ENCODE results near the gene ANKIB1.
"Not testable (repeated sequence)": the region's sequence is repeated elsewhere in the genome, so short reads cannot be mapped to it uniquely, and the experiment has no call there.

ANKIB1 gene

DNA sequence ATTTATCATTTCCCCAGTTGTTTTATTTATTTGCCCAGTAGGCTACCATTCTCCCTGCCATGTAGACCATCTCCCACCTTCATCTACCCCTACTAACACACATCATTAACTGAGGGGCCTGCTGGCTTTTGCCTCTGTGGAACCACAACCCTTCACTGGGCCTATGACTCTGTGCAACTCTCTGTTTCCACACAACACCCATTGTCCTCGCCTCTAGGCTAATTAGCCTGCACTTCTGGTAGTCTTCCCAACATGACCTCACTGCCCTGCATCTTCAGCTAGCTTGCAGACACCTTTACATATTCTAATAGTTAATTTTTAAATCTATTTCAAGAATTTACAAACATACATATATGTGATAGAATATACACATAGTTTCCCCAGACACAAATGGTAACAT is 7.5 kb downstream of the ANKIB1 start:
- Histone ChIP-seq H3K4me3 (replicated peaks; ENCODE audit: insufficient read depth, low read length) (no peak overlapping the region), H3K27ac (replicated peaks) (no peak overlapping the region), H3K27me3 (ENCODE audit: insufficient read depth, poor library complexity, severe bottlenecking) (no peaks in the 10 kb centered on the region)
- no peak for DNase-seq (ENCODE audit: low read depth in 1 of 2, low spot score in 1 of 2)
- no peak for TF ChIP-seq POLR2AphosphoS5 (IDR thresholded peaks at IDR 0.05; ENCODE audit: low read depth)
- no peak for TF ChIP-seq GABPA (IDR thresholded peaks at IDR 0.05; ENCODE audit: low read depth)
- TF ChIP-seq, protein P1, sequence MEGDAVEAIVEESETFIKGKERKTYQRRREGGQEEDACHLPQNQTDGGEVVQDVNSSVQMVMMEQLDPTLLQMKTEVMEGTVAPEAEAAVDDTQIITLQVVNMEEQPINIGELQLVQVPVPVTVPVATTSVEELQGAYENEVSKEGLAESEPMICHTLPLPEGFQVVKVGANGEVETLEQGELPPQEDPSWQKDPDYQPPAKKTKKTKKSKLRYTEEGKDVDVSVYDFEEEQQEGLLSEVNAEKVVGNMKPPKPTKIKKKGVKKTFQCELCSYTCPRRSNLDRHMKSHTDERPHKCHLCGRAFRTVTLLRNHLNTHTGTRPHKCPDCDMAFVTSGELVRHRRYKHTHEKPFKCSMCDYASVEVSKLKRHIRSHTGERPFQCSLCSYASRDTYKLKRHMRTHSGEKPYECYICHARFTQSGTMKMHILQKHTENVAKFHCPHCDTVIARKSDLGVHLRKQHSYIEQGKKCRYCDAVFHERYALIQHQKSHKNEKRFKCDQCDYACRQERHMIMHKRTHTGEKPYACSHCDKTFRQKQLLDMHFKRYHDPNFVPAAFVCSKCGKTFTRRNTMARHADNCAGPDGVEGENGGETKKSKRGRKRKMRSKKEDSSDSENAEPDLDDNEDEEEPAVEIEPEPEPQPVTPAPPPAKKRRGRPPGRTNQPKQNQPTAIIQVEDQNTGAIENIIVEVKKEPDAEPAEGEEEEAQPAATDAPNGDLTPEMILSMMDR (IDR thresholded peaks at IDR 0.05; ENCODE audit: insufficient read depth, low read length), result no peak
- TF ChIP-seq, protein P2, sequence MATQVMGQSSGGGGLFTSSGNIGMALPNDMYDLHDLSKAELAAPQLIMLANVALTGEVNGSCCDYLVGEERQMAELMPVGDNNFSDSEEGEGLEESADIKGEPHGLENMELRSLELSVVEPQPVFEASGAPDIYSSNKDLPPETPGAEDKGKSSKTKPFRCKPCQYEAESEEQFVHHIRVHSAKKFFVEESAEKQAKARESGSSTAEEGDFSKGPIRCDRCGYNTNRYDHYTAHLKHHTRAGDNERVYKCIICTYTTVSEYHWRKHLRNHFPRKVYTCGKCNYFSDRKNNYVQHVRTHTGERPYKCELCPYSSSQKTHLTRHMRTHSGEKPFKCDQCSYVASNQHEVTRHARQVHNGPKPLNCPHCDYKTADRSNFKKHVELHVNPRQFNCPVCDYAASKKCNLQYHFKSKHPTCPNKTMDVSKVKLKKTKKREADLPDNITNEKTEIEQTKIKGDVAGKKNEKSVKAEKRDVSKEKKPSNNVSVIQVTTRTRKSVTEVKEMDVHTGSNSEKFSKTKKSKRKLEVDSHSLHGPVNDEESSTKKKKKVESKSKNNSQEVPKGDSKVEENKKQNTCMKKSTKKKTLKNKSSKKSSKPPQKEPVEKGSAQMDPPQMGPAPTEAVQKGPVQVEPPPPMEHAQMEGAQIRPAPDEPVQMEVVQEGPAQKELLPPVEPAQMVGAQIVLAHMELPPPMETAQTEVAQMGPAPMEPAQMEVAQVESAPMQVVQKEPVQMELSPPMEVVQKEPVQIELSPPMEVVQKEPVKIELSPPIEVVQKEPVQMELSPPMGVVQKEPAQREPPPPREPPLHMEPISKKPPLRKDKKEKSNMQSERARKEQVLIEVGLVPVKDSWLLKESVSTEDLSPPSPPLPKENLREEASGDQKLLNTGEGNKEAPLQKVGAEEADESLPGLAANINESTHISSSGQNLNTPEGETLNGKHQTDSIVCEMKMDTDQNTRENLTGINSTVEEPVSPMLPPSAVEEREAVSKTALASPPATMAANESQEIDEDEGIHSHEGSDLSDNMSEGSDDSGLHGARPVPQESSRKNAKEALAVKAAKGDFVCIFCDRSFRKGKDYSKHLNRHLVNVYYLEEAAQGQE (IDR thresholded peaks at IDR 0.05; ENCODE audit: insufficient replicate concordance, low read depth), result no peak
- TF ChIP-seq SPI1 (IDR thresholded peaks at IDR 0.05; ENCODE audit: borderline replicate concordance, low read depth), result no peak

DNA sequence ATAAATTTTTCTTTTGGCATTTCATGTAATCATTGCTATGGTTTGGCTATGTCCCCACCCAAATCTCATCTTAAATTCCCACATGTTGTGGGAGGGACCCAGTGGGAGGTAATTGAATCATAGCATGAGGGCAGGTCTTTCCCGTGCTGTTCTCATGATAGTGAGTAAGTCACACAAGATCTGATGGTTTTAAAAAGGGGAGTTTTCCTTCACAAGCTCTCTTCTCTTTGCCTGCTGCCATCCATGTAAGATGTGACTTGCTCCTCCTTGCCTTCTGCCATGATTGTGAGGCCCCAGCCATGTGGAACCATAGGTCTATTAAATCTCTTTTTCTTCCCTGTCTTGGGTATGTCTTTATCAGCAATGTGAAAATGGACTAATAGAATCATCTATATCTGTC is 9.0 kb downstream of the ANKIB1 start:
- not testable (repeated sequence) for DNase-seq (ENCODE audit: low read depth in 1 of 2, low spot score in 1 of 2); H3K27ac ChIP-seq (replicated peaks)

DNA sequence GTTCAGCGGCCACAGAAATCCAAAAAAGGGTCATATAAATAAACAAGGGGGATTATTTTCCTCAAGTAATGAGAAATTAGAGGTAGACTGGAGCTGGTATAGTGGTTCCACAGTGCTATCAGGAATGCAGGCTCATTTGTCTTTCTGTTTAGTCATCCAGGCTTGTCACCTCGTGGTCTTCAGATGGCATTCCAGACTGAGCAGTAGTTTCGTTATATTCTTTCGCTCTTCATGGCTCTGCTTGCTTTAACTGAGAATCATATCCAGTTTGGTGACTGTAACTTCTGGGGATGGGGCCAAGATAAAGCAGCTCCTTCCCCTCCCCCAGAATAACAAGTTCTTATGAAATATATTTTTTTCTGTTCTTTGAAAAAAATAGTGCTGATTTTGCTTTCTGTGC is 9.5 kb downstream of the ANKIB1 start:
- no peak for DNase-seq (ENCODE audit: low read depth in 1 of 2, low spot score in 1 of 2)

More for the DNA sequence above, 9.0 kb downstream of the ANKIB1 start:
- not testable (repeated sequence) for H3K4me3 ChIP-seq (replicated peaks; ENCODE audit: insufficient read depth, low read length); H3K27me3 ChIP-seq (ENCODE audit: insufficient read depth, poor library complexity, severe bottlenecking)

DNA sequence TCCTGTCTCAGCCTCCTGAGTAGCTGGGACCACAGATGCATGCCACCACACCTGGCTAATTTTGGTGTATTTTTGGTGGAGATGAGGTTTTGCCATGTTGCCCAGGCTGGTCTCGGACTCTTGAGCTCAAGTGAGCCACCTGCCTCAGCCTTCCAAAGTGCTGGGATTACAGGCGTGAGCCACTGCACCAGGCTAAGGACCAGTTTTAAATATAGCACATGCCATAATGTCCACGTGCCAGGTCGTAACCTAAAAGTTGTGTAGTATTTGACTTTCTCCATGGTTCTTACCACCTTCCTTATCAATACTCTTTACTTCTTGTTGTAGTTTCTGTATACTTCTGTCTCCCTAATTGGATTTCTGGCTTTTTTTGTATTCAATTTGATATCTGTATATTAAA is 13.3 kb downstream of the ANKIB1 start:
- no peaks in the 10 kb centered on the region for H3K27me3 ChIP-seq (ENCODE audit: insufficient read depth, poor library complexity, severe bottlenecking)
- DNase-seq (ENCODE audit: low read depth in 1 of 2, low spot score in 1 of 2), result no peak
- TF ChIP-seq POLR2AphosphoS5 (IDR thresholded peaks at IDR 0.05; ENCODE audit: low read depth) (no peak), GABPA (IDR thresholded peaks at IDR 0.05; ENCODE audit: low read depth) (no peak), SPI1 (IDR thresholded peaks at IDR 0.05; ENCODE audit: borderline replicate concordance, low read depth) (no peak)
- TF ChIP-seq, protein P1 (IDR thresholded peaks at IDR 0.05; ENCODE audit: insufficient read depth, low read length), result no peak
- TF ChIP-seq, protein P2 (IDR thresholded peaks at IDR 0.05; ENCODE audit: insufficient replicate concordance, low read depth), result no peak
- H3K27ac ChIP-seq (replicated peaks), result no peak overlapping the region
- H3K4me3 ChIP-seq (replicated peaks; ENCODE audit: insufficient read depth, low read length), result no peak overlapping the region

More for the DNA sequence above, 9.5 kb downstream of the ANKIB1 start:
- H3K4me3 ChIP-seq (replicated peaks; ENCODE audit: insufficient read depth, low read length), result no peak overlapping the region
- no peak overlapping the region for H3K27ac ChIP-seq (replicated peaks)
- TF ChIP-seq POLR2AphosphoS5 (IDR thresholded peaks at IDR 0.05; ENCODE audit: low read depth) (no peak), SPI1 (IDR thresholded peaks at IDR 0.05; ENCODE audit: borderline replicate concordance, low read depth) (no peak)
- TF ChIP-seq, protein P2 (IDR thresholded peaks at IDR 0.05; ENCODE audit: insufficient replicate concordance, low read depth), result no peak
- H3K27me3 ChIP-seq (ENCODE audit: insufficient read depth, poor library complexity, severe bottlenecking), result no peaks in the 10 kb centered on the region

Data from HL-60 (cell line).